ENCODE results near the gene SLC19A1.

The SLC19A1 gene

DNA sequence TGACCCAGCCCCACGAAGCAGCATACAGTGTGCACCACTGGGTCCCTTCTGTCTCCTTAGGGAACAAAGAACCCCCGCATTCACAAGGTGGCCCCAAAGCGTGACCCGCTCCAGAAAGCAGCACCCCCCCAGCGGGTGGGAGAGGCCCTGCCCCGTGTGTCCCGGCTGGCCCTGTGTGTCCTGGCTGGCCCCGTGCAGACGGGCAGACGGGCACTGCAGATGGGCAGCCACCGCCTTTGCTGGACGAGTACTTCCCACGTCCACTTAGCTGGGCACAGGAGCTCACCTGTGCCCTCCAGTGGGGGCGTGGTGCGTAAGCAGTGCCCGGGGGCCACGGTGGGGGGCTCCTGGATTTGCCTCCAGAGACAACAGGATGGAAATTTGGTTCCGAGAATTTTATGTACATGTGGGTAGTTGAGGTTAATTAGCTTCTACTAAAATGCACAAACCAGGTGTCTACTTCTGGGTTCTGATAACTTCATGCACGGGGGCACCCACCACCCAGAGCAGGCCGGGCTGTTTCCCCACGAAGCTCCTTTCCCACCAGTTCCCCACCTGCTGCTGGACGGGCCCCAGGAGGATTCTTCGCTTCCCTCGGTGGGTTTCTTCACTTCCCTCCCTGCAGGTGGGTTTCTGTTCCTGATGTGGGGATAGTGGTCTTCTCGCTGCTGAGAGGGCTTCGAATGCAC is 33.2 kb upstream of the SLC19A1 start:
- TF ChIP-seq, protein P1, sequence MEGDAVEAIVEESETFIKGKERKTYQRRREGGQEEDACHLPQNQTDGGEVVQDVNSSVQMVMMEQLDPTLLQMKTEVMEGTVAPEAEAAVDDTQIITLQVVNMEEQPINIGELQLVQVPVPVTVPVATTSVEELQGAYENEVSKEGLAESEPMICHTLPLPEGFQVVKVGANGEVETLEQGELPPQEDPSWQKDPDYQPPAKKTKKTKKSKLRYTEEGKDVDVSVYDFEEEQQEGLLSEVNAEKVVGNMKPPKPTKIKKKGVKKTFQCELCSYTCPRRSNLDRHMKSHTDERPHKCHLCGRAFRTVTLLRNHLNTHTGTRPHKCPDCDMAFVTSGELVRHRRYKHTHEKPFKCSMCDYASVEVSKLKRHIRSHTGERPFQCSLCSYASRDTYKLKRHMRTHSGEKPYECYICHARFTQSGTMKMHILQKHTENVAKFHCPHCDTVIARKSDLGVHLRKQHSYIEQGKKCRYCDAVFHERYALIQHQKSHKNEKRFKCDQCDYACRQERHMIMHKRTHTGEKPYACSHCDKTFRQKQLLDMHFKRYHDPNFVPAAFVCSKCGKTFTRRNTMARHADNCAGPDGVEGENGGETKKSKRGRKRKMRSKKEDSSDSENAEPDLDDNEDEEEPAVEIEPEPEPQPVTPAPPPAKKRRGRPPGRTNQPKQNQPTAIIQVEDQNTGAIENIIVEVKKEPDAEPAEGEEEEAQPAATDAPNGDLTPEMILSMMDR (IDR thresholded peaks at IDR 0.05): no peak

GRCh38 chr21:45574691-45575090 is 32.5 kb upstream of the SLC19A1 start:
- TF ChIP-seq, protein P1 (IDR thresholded peaks at IDR 0.05): no peak

DNA sequence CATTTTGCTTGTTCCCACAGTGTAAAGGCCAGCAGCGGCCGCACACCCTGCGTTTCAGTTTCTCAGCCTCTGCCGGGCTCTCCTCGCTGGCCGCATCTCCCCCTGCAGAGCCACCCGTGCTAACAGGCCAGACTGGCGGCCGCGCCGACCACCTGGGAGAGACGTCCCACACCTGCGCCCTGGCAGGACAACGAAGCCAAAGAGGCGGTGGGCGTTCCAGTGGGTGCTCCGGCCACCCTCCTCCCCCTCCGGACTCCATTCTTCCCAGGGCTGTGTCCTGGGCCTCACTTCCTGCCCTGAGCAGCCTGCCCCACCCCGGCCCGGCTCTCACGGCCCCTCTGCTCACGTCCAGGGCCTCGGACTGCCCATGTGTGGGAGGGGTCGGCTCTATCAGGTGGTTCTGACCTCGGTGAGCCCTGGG is 31.9 kb upstream of the SLC19A1 start:
- TF ChIP-seq, protein P1 (IDR thresholded peaks at IDR 0.05): no peak

GRCh38 chr21:45573452-45574035 is 31.3 kb upstream of the SLC19A1 start:
- TF ChIP-seq, protein P1 (IDR thresholded peaks at IDR 0.05): no peak

- TF ChIP-seq, protein P1 (IDR thresholded peaks at IDR 0.05): no peak
Measured at GRCh38 chr21:45572783-45573451, 30.7 kb upstream of the SLC19A1 start.

DNA sequence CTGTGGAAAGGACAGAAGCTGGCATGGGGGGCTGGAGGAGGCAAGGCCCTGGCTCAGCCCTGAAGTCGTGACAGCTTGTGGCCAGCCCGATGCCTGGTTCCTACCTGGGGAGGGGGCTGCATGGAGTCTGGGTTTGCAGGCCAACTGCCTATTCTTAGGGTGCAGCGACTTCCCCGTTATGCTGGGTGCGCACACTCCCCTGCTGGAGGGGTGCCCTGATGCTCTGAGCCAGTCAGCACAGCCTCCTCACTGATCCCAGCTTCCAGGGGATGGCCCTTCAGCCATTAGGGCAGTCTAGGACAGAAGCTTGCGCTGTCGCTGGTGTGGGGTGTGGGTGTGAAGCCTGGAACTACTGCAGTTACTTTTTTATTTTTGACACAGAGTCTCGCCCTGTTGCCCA is 30.0 kb upstream of the SLC19A1 start:
- TF ChIP-seq, protein P1 (IDR thresholded peaks at IDR 0.05): no peak

GRCh38 chr21:45571641-45572040 is 29.4 kb upstream of the SLC19A1 start:
- TF ChIP-seq, protein P1 (IDR thresholded peaks at IDR 0.05): no peak
